Omental fat pad (tissue), 4 donors: ENCODE measurements around the gene VAPA. TPM values are rescaled to one million over a fixed set of nuclear protein-coding genes. Genes with fewer than 3 reads are reported as not detected.

ENCODE experiments used
- ATAC-seq: fragments of 150-250 bp; one replicate; pipeline ENCODE4 v1.9.1; 2016; ENCODE audit warnings: mild to moderate bottlenecking, moderate library complexity; ENCODE audit not compliant: low FRiP score
- DNase-seq: peaks from one replicate; pipeline ENCODE4 v3.0.0-alpha.2; 2019; ENCODE audit warnings: low spot score
- small RNA-seq: library from RNA; depleted of rRNA; stranded (forward); fragments of <200 nt; gene quantifications from one replicate; pipeline ENCODE3, GENCODE V24; 2016
- total RNA-seq, 4 donors: library from RNA; depleted of rRNA; stranded (reverse); fragments of >200 nt; gene quantifications; one replicate each; pipeline ENCODE4 v1.1.0, GENCODE V29; 2016
- TF ChIP-seq, protein P1 (sequence below), 3 donors: fragments of 450-650 bp; IDR thresholded peaks; one replicate each; pipeline ENCODE4 v1.5.1; 2016 to 2017; ENCODE audit warnings: antibody characterized with exemption in 3 of 3, mild to moderate bottlenecking in 3 of 3, moderate library complexity in 2 of 3

The VAPA gene
- total RNA-seq, 4 donors from 2014 or later, result 173 to 345 (median 246) TPM

DNA sequence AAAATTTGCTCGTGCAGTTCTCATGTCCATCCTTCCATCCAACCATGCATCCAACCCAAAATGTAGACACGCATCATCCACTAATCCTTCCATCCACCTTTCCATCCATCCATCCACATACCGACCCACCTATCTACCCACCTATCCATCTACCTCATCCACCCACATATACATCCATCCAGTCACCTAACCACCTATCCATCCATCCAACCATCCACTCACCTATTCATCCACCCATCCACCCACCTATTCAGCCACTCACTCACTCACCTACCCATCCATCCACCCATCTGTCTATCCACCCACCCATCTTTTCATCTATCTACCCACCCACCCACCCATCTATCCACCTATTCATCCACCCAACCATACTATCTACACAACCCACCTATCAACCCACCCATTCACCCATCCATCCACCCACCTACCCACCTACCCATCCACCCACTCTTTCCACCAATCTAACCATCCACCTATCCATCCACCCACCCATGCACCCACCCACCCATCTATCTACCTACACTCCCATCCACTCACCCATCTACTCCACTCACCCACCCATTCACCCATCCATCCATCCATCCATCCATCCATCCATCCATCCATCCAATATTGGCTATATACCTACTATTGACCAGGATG is 94.3 kb downstream of the VAPA start:
- ATAC-seq (no peak), DNase-seq (no peak)
- TF ChIP-seq, protein P1, sequence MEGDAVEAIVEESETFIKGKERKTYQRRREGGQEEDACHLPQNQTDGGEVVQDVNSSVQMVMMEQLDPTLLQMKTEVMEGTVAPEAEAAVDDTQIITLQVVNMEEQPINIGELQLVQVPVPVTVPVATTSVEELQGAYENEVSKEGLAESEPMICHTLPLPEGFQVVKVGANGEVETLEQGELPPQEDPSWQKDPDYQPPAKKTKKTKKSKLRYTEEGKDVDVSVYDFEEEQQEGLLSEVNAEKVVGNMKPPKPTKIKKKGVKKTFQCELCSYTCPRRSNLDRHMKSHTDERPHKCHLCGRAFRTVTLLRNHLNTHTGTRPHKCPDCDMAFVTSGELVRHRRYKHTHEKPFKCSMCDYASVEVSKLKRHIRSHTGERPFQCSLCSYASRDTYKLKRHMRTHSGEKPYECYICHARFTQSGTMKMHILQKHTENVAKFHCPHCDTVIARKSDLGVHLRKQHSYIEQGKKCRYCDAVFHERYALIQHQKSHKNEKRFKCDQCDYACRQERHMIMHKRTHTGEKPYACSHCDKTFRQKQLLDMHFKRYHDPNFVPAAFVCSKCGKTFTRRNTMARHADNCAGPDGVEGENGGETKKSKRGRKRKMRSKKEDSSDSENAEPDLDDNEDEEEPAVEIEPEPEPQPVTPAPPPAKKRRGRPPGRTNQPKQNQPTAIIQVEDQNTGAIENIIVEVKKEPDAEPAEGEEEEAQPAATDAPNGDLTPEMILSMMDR (IDR thresholded peaks at IDR 0.05), result no peak

Small RNA genes lying within 50 kb of the gene (small RNA-seq; reads per million reads assigned to genes)
- gene RNA5SP450, result 5.3 reads per million, percentile 78 among the genes with 10 or more reads in this experiment

Other genes with a start within 250 kb of the VAPA start
- 10 to 100 TPM; 51.1 to 79.3 (median 67.9) TPM for gene RAB31, start 205.7 kb upstream of the VAPA start, total RNA-seq
- gene TXNDC2, start 28.0 kb upstream of the VAPA start, total RNA-seq, result under 1 TPM in 2 of 4 donors, not detected in 2; 0.24 to 0.44 TPM